Mucosa of rectum (tissue), 2 donors: ENCODE measurements around the gene ATRIP.

Experiments used
- H3K27ac ChIP-seq, 2 donors: one replicate each; pipeline ENCODE4 v1.7.0; 2013; ENCODE audit warnings: inconsistent platforms in 2 of 2, low read depth in 2 of 2, low read length in 2 of 2
- H3K27me3 ChIP-seq, 2 donors: one replicate each; pipeline ENCODE4 v1.7.0; 2013; ENCODE audit warnings: low read length in 2 of 2; ENCODE audit not compliant: control insufficient read depth in 2 of 2, insufficient read depth in 2 of 2
- H3K36me3 ChIP-seq, 2 donors: one replicate each; pipeline ENCODE4 v1.7.0; 2013; ENCODE audit warnings: low read length in 2 of 2; ENCODE audit not compliant: control insufficient read depth in 2 of 2, insufficient read depth in 2 of 2
- H3K4me1 ChIP-seq, 2 donors: one replicate each; pipeline ENCODE4 v1.7.0; 2013; ENCODE audit warnings: low read length in 2 of 2, mild to moderate bottlenecking in 1 of 2; ENCODE audit not compliant: control insufficient read depth in 2 of 2, insufficient read depth in 2 of 2
- H3K4me3 ChIP-seq, 2 donors: one replicate each; pipeline ENCODE4 v1.7.0; 2013; ENCODE audit warnings: low read length in 2 of 2
- H3K9ac ChIP-seq, 2 donors: one replicate each; pipeline ENCODE4 v1.7.0; 2013; ENCODE audit warnings: low read length in 2 of 2, low read depth in 1 of 2, mild to moderate bottlenecking in 1 of 2
- H3K9me3 ChIP-seq, 2 donors: one replicate each; pipeline ENCODE4 v1.7.0; 2013; ENCODE audit warnings: low read length in 2 of 2; ENCODE audit not compliant: control insufficient read depth in 2 of 2
- donor health status: healthy.
- donor health status: Normal muscosa, but diverticular disease.

Gene ATRIP

GRCh38 chr3:48403533-48404439, 42.8 kb upstream of the ATRIP start:
- Histone ChIP-seq H3K9me3 (no peaks in the 10 kb centered on the region), H3K9ac (no peak overlapping the region), H3K36me3 (peaks cover 26 to 28% of the 10 kb centered on the region in 2 donors), H3K4me3 (no peak overlapping the region), H3K27me3 (no peaks in the 10 kb centered on the region), H3K27ac (no peak overlapping the region), H3K4me1 (no peaks in the 10 kb centered on the region)

- Histone ChIP-seq H3K27ac (no peak overlapping the region), H3K36me3 (peaks cover 34 to 37% of the 10 kb centered on the region in 2 donors)
Measured at GRCh38 chr3:48404440-48405342, 41.8 kb upstream of the ATRIP start.

GRCh38 chr3:48405343-48405881, 41.1 kb upstream of the ATRIP start:
- Histone ChIP-seq H3K9ac (no peak overlapping the region), H3K27me3 (no peaks in the 10 kb centered on the region), H3K4me1 (no peaks in the 10 kb centered on the region), H3K9me3 (no peaks in the 10 kb centered on the region), H3K36me3 (peaks cover 38 to 42% of the 10 kb centered on the region in 2 donors), H3K4me3 (no peak overlapping the region), H3K27ac (no peak overlapping the region)

More at GRCh38 chr3:48404440-48405342, 41.8 kb upstream of the ATRIP start:
- Histone ChIP-seq H3K9ac (no peak overlapping the region), H3K4me1 (no peaks in the 10 kb centered on the region), H3K9me3 (no peaks in the 10 kb centered on the region), H3K4me3 (no peak overlapping the region), H3K27me3 (no peaks in the 10 kb centered on the region)

- no peak overlapping the region for H3K9ac ChIP-seq
- peaks cover 44 to 48% of the 10 kb centered on the region in 2 donors for H3K36me3 ChIP-seq
- H3K27ac ChIP-seq: no peak overlapping the region
- no peaks in the 10 kb centered on the region for H3K4me1 ChIP-seq
- H3K9me3 ChIP-seq: no peaks in the 10 kb centered on the region
- no peaks in the 10 kb centered on the region for H3K27me3 ChIP-seq
- H3K4me3 ChIP-seq: no peak overlapping the region
Measured at GRCh38 chr3:48405971-48406370, 40.6 kb upstream of the ATRIP start.

- Histone ChIP-seq H3K4me3 (no peak overlapping the region), H3K9ac (no peak overlapping the region), H3K27me3 (no peaks in the 10 kb centered on the region), H3K4me1 (no peaks in the 10 kb centered on the region), H3K9me3 (no peaks in the 10 kb centered on the region), H3K27ac (no peak overlapping the region), H3K36me3 (peaks cover 52 to 55% of the 10 kb centered on the region in 2 donors)
Measured at GRCh38 chr3:48406443-48407431, 39.8 kb upstream of the ATRIP start.

GRCh38 chr3:48407542-48408099, 38.9 kb upstream of the ATRIP start:
- Histone ChIP-seq H3K9ac (no peak overlapping the region), H3K27ac (no peak overlapping the region), H3K9me3 (no peaks in the 10 kb centered on the region), H3K36me3 (peaks cover 59 to 64% of the 10 kb centered on the region in 2 donors), H3K4me1 (no peaks in the 10 kb centered on the region), H3K4me3 (no peak overlapping the region), H3K27me3 (no peaks in the 10 kb centered on the region)

- H3K4me1 ChIP-seq: no peaks in the 10 kb centered on the region
- H3K9ac ChIP-seq: no peak overlapping the region
- H3K4me3 ChIP-seq: no peak overlapping the region
- H3K27me3 ChIP-seq: no peaks in the 10 kb centered on the region
- H3K36me3 ChIP-seq: peaks cover 64 to 70% of the 10 kb centered on the region in 2 donors
- no peaks in the 10 kb centered on the region for H3K9me3 ChIP-seq
- H3K27ac ChIP-seq: no peak overlapping the region
Measured at GRCh38 chr3:48408823-48409281, 37.7 kb upstream of the ATRIP start.

GRCh38 chr3:48409291-48410201, 37.0 kb upstream of the ATRIP start:
- Histone ChIP-seq H3K9me3 (no peaks in the 10 kb centered on the region), H3K4me3 (no peak overlapping the region), H3K4me1 (no peaks in the 10 kb centered on the region), H3K9ac (no peak overlapping the region), H3K27me3 (no peaks in the 10 kb centered on the region), H3K27ac (no peak overlapping the region), H3K36me3 (peaks cover 66 to 71% of the 10 kb centered on the region in 2 donors)
